HG02938 (cell line): ENCODE data around the gene EIF4G1.

Experiments
- ATAC-seq: cut with Tn5 transposase; IDR thresholded peaks from one replicate; pipeline ENCODE4 v1.9.1; 2021; ENCODE audit warnings: mild to moderate bottlenecking, moderate library complexity; ENCODE audit not compliant: unreplicated experiment

EIF4G1 gene

GRCh38 chr3:184381261-184382224 is 67.1 kb downstream of the EIF4G1 start:
- ATAC-seq = no peak

GRCh38 chr3:184382326-184383032 is 68.1 kb downstream of the EIF4G1 start:
- ATAC-seq = no peak

GRCh38 chr3:184383033-184383740 is 68.8 kb downstream of the EIF4G1 start:
- no peak for ATAC-seq

GRCh38 chr3:184384342-184384741 is 69.9 kb downstream of the EIF4G1 start:
- no peak for ATAC-seq
